Measurements from ENCODE around the gene PLG.

DNA sequence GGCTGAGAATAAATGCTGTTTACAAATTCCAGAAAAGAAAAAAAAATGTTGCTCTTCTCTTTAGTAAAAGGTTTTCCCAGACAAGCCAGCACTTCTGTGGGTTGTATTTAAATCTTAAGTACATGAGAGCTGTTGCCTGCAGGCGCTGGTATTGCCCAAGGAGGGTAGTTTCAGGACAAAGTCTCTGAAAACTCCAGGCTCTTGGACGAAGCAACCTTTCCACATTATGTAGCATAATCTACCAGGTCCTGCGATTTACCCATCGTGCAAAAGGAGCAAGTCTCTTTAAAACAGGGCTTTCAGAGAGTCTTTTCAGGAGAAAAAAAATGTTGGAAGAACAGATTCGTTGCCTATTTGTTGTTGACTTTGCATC lies 65.6 kb downstream of the PLG start:
- TF ChIP-seq, protein P1, sequence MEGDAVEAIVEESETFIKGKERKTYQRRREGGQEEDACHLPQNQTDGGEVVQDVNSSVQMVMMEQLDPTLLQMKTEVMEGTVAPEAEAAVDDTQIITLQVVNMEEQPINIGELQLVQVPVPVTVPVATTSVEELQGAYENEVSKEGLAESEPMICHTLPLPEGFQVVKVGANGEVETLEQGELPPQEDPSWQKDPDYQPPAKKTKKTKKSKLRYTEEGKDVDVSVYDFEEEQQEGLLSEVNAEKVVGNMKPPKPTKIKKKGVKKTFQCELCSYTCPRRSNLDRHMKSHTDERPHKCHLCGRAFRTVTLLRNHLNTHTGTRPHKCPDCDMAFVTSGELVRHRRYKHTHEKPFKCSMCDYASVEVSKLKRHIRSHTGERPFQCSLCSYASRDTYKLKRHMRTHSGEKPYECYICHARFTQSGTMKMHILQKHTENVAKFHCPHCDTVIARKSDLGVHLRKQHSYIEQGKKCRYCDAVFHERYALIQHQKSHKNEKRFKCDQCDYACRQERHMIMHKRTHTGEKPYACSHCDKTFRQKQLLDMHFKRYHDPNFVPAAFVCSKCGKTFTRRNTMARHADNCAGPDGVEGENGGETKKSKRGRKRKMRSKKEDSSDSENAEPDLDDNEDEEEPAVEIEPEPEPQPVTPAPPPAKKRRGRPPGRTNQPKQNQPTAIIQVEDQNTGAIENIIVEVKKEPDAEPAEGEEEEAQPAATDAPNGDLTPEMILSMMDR (IDR thresholded peaks at IDR 0.05) = no peak
- TF ChIP-seq POLR2A (IDR thresholded peaks at IDR 0.05) (no peak), POLR2AphosphoS5 (IDR thresholded peaks at IDR 0.05) (no peak), EP300 (IDR thresholded peaks at IDR 0.05) (no peak)
